HTR-8/SVneo (cell line): ENCODE results near the gene NACC2.

Experiments used
- DNase-seq: peaks from one replicate; pipeline ENCODE4 v3.0.0; 2011; ENCODE audit warnings: low spot score, mixed read lengths; ENCODE audit not compliant: insufficient read length
- FAIRE-seq: peaks from 2 replicates; lab custom pipeline; 2011; peaks lifted over from hg19 to GRCh38; lab: Jason Lieb, UNC

NACC2 gene

GRCh38 chr9:136004712-136005111 lies 90.4 kb downstream of the NACC2 start:
- FAIRE-seq = no peak
- DNase-seq = no peak

DNA sequence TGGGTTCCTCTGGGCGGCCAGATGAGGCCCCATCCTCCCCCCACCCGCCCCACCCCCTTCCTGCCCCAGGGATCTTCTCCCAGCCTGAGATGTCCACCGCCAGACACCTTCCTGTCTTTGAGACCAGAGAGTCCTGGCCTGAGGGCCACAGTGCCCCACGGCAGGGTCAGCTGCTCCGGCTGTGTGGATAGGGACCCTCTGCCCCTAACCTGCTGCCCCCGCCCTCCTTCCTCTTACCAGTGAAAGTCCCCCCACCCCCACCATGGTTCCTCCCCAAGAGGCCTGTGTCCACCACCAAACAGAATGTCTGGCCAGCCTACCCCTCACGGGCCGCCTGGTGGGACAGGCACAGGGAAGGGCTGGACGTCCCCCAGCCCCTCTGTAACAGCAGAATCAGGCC lies 90.9 kb downstream of the NACC2 start:
- FAIRE-seq (no peak), DNase-seq (no peak)

DNA sequence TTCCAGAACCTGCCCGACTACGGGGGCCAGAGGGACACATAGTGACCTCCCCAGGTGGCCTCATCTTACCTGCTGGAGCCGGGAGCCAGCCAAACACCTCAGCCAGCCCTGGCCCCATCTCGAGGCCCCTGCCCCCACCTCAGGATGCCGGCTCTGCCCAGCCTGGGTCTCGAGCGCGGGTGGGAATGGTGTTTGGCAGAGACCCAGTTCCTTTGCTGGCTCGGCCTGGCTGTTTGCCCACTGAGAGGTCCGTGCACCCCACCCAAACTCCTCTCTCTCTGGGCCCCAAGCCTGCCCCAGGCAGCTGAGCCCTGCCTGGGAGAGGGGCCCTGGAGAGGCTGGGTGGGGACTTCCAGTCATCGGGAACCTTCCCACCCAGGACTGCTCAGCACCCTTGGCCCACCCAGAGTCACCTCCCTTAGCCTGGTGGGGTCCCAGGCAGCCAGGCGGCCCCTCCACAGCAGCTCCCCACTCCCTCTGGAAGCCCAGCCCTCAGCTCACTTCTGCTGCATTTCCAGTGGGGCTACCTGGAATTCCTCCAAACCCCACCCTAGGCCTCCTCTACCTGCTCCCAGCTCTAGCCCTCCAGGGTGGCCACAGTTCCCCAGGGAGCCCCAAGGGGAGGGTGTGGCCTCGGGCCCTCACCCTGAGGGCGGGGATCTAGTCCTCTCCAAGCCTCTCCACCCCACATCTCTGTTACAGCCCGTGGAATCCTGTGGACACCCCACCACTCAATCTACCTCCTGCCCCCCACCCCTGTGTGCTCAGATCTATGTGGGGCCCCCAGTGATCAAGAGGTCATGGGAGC lies 91.5 kb downstream of the NACC2 start:
- no peak for FAIRE-seq
- DNase-seq = no peak

DNA sequence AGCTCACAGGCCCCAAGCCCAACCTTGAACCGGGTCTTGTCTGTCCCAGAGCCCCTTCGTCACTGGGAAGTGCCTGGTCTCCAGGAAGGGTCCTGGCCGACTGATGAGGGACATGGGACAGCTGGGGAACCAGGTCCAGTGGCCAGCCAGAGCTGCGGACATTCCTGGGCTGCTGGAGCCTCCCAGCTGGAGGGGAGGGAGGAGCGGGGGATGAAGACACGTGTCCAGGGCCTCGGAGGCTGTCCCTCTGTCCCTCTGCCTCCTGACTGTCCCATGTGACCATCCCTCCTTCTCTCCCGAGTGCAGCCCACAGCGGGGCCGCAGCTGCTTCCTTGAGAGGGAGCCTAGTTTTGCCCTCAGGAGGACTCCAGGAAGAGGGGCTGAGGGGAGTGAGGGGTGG lies 92.2 kb downstream of the NACC2 start:
- DNase-seq (no peak), FAIRE-seq (no peak)

- no peak for DNase-seq
- FAIRE-seq = no peak
These were observed 92.9 kb downstream of the NACC2 start for GRCh38 chr9:136002215-136002614.

DNA sequence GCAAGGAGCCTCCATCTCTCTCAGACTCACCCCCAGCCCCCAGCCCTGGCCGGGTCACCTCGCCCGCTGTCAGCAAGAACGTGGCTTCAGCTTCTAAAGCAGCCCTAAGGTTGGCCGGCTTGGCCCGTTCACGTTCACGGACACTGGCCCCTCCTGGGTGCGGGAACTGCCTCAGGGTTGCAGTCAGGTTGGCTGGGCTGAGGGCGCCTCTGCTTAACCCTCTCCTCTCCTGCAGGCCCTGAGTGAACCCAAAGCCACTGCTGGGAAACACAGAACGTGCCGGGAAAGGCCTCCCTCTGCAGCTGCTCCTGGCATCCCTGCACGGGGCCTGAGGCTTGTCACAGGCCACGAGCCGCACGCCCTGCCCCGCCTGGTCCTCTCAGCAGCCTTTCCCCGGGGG lies 93.9 kb downstream of the NACC2 start:
- FAIRE-seq (no peak), DNase-seq (no peak)

DNA sequence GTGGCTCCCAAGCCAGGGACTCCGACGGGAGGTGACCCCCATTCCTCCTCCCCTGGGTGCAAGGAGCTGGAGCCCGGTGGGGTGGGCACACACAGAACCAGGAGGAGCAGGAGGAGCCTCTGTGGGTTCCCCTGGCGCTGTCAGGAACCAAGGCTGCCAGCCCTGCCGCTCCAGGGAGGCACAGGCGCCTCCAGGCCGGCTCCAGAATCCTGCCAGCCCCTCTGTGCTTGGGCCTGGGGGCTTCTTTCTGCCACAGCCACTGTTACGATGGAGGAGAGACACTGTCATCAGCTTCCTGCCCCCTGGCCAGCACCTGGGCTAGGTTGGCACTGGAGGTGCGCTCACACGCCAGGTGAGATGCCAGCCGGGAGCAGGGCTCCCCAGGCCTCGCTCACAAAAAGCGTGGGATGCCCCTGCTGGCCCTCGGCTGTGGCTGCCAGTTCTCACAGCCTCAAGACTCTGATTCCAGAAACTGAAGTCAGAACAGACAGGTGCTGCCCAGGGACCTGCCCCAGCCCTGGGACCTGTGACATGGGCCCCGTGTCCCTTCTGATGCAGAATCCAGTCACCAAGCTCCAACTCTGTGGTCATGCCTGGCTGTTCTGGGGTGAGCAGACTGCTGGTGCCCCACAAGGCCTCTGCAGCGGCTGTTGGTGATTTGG lies 96.5 kb downstream of the NACC2 start:
- FAIRE-seq = no peak
- DNase-seq = no peak

- FAIRE-seq (no peak), DNase-seq (no peak)
These were observed 97.1 kb downstream of the NACC2 start for GRCh38 chr9:135998016-135998380.

DNA sequence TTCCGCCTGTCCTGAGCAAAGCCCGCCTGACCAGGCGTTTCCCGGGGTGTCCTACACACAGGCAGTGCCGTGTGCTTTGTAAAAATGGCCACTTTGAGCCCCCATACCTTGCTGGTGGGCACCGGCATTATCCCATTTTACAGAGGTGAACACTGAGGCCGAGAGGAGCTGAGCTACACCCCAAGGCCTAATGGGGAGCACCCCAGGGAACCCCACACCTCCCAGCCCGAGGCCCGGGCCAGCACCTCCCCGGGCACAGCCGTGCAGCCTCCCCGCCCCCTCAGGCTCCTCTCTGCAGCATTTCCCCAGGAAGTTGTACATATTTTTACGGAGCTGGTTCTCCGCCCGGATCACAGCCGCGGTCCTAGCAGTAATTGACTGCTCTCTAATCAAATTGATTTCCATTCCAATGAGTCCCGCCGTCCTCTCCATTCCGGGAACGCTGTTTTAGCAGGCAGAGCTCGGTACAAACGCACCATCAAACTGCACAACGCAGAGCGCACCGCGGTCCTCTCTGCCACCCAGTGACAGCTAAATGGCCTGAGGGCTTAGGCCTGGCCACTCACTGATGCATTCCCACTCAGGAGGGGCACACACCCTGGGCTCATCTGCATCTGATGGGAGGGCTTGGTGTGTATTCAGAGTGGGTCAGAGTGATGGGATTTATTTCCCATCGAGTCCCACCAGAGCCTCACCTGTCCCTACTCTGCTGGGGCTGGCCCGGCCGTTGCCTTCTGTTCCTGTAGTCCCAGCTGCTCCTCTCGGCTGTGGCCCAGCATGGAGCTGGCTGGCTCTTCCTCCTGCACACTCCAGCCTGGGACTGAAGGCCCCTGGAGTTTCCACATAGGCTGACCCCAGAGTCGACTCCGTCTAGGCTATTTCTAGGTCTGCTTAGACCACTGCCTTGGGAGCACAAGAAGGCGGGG lies 97.7 kb downstream of the NACC2 start:
- FAIRE-seq = no peak
- no peak for DNase-seq

DNA sequence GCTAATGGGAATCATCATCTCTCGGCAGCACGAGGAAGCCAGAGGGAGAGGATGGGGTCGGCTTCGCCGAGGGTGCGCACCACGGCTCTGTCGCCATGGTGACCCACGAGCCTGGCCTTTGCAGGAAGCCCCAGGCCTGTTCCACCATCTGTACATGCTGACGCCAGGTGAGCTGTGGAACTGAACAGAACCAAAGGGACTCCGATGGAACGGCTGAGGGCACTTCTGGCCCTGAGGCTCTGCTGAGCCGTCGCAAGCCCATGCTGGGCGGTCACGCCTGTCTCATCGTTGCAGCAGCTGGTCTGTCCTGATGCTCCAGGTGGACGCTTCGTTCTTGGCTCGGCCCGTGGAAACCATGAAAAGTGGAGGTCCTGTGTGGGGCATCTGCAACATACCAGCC lies 99.3 kb downstream of the NACC2 start:
- FAIRE-seq (no peak), DNase-seq (no peak)

DNA sequence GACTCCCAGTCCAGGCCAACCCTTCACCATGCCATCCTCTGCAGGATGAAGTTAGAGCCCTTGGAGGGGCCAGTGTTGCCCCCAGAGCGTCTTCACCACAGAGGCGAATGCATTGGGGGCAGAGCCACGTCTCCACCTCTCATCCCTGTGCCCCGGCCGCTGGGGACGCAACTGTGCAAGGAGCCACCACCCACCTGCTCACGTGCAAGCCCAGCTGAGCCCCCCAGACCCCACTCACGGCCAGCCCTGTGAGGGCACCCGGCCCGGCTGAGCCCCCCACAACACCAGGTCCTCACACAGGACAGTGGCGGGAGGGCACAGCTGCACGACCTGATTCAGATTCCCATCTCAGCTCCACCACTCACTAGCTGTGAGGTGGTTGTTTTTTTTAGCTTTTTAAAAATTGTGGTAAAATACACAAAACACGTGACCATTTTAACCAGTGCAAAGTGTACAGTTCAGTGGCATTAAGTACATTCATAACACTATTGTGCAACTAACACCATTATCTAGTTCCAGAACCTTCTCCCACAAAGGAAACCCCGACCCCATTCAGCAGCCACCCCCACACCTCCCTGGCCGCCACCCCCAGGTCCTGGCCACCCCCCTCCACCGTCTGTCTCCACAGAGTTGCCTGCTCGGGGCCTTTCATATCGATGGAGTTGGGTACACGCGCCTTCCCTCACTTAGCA lies 100.4 kb downstream of the NACC2 start:
- FAIRE-seq (no peak), DNase-seq (no peak)

DNA sequence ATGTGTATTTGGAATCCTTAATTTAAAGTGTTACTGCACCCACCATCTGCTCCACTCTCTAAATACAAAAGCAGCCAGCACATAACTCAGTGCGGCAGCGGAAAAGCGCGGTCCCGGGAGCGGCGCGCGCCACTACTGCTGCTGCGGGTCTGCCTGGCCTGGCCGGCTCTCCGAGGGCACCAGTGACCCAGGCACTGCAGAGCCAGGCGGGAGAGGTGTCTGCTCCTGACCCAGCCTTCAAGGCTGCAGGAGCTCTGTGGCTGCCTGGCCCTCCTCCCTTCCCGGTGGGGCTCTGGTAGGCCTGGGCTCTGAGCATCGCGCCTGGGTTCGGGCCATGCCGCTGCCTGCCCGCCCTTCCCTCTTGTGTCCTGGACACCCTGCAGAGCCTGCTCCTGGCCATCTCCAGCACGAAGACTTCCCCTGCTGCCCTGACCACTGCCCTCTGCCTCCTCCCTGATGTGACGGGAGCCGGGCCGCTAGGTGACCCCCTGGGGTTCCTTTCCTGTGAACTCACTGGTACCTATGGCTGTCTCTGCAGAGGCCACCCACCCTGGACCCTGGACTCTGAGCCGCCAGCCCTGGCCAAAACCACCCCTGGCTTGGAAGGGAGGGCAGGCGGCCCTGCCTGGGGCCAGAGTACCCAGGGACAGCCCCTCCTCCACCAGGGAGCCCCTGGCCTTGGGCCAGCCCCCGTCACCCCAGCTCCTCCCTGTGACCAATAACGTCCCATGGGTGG lies 101.2 kb downstream of the NACC2 start:
- no peak for FAIRE-seq
- no peak for DNase-seq

DNA sequence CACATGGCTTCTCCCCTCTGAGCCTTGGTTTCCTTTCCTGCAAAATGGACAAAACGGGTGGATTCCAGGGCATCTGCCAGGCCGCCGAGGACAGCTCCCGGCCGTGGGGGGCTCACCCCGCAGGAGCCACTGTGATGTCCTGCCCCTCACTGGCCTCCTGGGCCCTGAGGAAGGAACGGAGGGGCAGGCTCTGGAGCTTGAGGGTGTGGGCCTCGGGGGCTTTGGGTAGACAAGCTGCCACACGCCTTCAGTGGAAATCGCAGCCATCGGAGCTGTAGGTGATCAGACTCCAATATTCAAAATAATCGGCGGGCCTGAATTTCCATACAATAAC lies 101.7 kb downstream of the NACC2 start:
- FAIRE-seq (no peak), DNase-seq (no peak)

GRCh38 chr9:135992486-135993408 lies 102.3 kb downstream of the NACC2 start:
- FAIRE-seq (no peak), DNase-seq (peak; percentile 73)

DNA sequence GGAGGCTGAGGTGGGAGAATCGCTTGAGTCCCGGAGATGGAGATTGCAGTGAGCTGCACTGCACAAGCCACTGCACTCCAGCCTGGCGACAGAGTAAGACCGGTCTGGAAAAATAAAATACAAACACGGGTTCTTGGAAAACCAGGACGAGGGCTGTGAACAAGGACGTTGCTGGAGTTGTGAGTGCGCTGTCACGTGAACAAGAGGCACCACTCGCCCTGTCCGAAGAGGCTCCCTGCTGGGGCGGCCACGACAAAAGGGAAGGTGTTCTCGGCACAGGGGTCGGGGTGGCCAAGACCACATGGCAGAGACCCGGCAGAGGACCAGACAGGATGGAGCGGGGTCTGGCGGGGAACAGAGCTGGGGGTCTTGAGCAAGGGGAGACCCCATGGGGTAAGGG lies 103.3 kb downstream of the NACC2 start:
- DNase-seq (no peak), FAIRE-seq (no peak)

DNA sequence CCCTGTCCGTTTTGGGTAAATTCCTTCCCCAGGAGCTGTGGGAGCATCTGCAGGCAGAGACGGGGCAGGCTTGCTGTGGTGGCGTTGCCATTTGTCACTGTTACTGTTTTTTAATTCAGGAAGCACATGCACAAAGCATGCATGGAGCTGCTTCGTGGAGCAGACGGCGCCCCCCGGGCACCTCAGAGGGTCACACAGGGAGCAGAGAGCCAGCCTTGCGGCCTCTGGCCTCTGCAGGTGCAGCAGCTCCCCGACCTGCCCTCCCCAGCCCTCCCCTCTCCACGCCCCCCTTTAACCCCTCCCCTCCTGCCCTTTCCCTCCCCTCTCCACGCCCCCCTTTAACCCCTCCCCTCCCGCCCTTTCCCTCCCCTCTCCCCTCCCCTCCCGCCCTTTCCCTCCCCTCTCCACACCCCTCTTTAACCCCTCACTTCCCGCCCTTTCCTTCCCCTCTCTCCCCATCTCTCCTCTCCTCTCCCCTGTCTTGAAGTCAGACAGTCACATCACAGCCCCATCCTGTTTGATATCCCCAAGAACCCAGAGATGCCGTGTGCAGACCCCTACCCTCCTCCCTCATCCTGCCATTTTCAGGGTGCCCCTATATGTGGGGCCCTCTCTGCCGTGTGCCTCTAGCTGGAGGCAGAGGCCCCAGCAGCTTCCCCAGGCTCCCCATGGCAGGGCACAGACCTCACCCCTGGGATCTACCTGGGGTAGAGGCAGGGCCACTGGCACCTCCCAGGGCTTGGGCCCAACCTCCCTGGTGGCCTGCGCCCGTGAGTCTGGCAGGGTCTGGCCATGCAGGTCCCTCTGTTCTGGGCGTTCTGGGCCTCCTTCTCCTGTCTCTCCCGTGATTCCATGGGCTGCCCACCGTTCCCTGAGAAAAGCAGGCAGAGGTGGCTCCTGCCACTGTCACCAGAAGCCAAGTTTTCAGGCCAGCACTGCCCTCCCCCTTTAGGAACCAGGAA lies 104.3 kb downstream of the NACC2 start:
- no peak for DNase-seq
- no peak for FAIRE-seq

DNA sequence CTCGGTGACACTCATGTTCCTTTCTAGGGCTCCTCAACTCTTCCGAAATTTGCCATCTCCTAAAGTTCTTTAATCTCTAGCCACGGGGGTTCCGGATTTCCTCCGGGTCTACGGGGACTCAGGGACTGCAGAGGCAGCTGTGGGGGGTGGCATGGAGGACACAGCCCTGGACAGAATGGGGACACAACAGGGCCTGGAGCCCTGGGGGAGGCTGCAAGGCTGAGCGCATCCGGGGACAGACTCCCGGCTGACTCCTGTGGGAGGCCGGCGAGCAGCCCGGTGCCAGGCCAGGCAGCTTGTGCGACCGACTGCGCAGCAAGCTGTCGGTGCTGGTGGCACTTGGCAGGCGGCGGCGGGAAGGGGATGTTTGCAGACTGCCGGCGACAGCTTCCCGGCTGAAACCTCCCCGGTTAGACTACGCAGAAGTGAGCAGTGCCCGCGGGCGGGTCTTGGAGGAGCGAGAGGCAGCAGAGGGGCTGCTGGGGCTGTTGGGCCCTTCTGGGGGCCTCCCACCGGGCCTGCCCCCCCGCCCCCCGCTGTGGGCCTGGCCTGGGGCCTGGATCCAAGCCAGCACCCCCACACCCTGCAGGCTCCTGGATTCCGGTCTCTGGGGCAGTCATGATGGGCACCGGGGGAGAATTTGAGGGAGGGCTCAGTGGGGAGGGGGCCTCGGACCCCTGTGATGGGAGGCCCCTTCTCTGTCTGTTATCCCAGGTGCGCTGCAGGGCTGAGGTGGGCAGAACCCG lies 105.2 kb downstream of the NACC2 start:
- DNase-seq (no peak), FAIRE-seq (no peak)
